HL-60/S4 treated with phorbol 12-myristate 13-acetate at 8.2 ng/mL for 4 days and 3 days (cell line): ENCODE measurements around the gene ONECUT2.
"Not testable (repeated sequence)": the region's sequence is repeated elsewhere in the genome, so short reads cannot be mapped to it uniquely, and the experiment has no call there.

Experiments
- in situ Hi-C: fragments of 300-500 bp; cut with MboI; formaldehyde crosslinking; loops from 2 replicates; pipeline ENCODE4 v1.15.0; 2022; ENCODE audit warnings: low sequenced_read_pairs

The ONECUT2 gene

DNA sequence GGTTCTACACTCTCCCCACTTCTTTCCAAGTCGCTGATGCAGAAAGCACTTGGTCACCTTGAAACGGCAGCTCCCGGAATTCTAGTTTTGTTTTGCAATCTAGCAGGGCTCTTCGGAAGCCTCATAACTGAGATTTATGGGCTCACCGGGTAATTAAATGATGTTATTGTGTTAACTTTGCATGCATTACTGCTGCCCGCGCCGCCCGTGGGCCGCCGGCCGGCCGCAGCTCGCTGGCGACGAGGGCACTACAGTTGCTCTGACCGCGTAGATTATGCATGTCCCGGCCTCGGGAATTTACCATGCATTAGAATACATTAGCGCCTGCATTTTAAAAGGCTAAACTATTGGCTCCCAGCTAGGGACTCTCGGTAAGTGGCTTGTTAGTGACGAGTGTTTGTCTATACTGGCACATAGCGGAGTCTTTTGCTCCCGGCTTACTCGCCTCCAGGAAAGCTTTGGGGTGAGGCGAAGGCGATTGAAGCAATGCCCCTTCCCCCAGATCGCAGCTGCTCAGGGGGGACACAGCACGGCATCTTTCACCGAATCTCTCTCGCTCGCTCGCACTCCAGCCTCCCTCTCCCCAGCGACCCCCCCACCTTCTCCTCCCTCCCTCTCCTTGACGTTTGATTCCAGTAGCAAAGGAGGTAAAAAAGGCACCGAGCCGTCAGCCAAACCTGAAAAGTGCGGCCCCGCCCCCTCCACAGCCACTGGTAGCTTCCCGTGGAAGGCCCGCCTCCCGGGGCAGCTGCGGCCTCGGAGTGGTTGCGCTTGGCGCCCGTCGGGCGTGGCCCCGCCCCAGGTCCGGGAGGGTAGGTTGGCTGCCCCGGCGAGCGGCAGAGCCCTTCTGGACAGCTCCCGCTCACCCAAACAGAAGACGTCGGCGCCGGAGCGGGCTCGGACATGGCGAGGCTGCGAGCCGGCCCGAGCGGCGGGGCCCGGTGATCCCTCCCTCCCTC lies at the start of gene ONECUT2:
TSS of gene ONECUT2 (plus strand) at position 839 of the 959 bp plus-strand sequence. CDS start 343 bp downstream, outside the sequence.
- in situ Hi-C loops: no loop called here

GRCh38 chr18:57389271-57389670 lies 45.9 kb upstream of the ONECUT2 start:
- in situ Hi-C loops: no loop called here

- in situ Hi-C loops: no loop called here
Measured at GRCh38 chr18:57390044-57390443, 45.1 kb upstream of the ONECUT2 start.

DNA sequence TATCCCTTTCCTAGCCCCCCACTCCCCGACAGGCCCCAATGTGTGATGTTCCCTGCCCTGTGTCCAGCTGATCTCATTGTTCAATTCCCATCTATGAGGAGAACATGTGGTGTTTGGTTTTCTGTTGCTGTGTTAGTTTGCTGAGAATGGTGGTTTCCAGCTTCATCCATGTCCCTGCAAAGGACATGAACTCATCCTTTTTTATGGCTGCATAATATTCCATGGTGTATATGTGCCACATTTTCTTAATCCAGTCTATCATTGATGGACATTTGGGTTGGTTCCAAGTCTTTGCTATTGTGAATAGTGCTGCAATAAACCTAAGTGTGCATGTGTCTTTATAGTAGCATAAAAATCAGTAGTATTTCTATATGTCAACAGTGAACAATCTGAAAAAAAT lies 40.4 kb upstream of the ONECUT2 start:
- in situ Hi-C loops: not testable (repeated sequence)

- in situ Hi-C loops: not testable (repeated sequence)
Measured at GRCh38 chr18:57396831-57397230, 38.3 kb upstream of the ONECUT2 start.

GRCh38 chr18:57397440-57398132 lies 37.6 kb upstream of the ONECUT2 start:
- in situ Hi-C loops: no loop called here

DNA sequence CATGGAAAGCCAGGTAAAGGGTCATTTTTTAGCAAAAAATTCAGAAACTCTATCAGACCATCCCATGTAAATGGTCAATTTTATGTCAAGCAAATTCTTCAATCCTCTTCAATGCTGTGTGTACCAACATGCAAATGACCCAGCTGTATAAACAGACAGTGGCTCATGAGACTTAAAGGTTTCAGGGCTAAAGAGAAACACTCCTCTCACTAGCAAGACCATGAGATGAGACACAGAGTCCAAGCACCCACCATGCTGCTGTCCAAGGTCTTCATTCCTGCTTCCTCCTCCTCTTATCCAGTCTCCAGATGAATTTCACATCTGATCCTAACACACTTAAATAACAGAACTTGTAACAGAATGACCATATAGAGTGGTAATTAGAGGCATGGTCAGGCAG lies 30.8 kb upstream of the ONECUT2 start:
- in situ Hi-C loops: no loop called here

- in situ Hi-C loops: no loop called here
Measured at GRCh38 chr18:57409650-57410049, 25.5 kb upstream of the ONECUT2 start.

DNA sequence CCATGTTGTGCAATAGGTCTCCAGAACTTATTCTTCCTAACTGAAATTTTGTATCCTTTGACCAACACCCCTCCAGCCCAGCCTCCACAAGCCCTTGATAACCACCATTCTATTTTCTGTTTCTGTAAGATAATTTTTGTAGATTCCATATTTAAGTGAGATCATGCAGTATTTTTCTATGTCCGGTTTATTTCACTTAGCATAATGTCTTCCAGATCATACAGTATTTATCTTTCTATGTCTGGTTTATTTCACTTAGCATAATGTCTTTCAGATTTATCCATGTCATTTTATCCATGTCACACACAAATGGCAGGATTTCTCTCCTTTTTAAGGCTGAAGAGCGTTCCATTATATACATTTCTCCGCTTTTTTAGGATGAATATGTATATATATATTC lies 24.4 kb upstream of the ONECUT2 start:
- in situ Hi-C loops: no loop called here

GRCh38 chr18:57416542-57416941 lies 18.6 kb upstream of the ONECUT2 start:
- in situ Hi-C loops: no loop called here

GRCh38 chr18:57422313-57422872 lies 12.8 kb upstream of the ONECUT2 start:
- in situ Hi-C loops: no loop called here

DNA sequence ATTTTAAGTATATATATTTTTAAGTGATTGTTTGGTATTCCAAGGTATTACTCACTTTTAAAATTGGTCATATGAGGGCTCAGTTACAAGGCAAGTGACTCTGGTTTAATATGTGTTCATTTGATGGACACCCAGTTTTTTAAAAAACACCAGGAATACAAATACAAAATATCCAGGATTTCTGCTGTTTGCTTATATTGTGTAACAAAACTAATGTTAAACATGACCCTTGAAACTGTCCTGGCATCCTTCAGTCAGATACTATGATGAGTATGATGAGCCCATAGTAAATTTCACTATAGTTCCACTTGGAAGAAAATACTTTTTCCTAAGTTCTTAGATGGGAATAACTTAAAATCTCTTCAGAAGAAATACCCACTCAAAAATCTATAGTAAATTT lies 11.4 kb upstream of the ONECUT2 start:
- in situ Hi-C loops: no loop called here

DNA sequence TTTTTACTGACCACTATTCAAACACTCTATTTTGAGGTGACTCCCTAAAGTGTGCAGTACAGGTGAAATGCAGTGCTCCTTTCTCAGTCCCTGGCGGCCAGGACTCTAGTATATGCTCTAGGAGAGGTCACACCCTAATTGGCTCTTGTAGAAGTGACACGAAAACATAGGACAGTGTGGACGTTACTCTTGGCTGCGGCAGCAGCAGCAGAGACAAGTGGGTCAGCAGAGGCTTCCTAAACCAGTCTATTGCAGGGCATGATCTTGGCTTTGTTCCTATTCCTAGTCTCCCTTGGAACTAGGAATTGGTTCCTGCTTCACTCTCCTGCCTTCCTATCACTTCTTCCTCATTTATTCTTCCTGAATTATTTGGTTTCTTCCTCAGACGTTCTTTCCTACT lies 10.1 kb upstream of the ONECUT2 start:
- in situ Hi-C loops: no loop called here

DNA sequence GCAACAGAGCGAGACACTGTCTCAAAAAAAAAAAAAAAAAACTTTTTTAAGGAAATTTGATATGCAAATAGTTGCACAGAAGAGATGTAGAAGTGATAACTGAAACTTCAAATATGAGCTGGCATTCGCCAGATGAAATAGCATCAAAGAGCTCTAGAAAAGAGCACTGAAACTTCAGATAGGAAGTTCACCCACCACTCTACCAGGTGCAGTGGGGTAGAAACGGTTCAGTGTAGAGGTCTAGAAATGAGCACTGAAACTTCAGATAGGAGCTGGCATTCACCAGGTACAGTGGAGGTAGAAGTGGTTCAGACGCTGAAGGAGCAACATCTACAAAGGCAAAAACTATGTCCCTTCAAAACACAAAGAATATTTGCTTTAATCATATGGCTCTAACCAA lies 9.0 kb upstream of the ONECUT2 start:
- in situ Hi-C loops: no loop called here

GRCh38 chr18:57427429-57428201 lies 7.6 kb upstream of the ONECUT2 start:
- in situ Hi-C loops: no loop called here

- in situ Hi-C loops: no loop called here
Measured at GRCh38 chr18:57428221-57429150, 6.7 kb upstream of the ONECUT2 start.

DNA sequence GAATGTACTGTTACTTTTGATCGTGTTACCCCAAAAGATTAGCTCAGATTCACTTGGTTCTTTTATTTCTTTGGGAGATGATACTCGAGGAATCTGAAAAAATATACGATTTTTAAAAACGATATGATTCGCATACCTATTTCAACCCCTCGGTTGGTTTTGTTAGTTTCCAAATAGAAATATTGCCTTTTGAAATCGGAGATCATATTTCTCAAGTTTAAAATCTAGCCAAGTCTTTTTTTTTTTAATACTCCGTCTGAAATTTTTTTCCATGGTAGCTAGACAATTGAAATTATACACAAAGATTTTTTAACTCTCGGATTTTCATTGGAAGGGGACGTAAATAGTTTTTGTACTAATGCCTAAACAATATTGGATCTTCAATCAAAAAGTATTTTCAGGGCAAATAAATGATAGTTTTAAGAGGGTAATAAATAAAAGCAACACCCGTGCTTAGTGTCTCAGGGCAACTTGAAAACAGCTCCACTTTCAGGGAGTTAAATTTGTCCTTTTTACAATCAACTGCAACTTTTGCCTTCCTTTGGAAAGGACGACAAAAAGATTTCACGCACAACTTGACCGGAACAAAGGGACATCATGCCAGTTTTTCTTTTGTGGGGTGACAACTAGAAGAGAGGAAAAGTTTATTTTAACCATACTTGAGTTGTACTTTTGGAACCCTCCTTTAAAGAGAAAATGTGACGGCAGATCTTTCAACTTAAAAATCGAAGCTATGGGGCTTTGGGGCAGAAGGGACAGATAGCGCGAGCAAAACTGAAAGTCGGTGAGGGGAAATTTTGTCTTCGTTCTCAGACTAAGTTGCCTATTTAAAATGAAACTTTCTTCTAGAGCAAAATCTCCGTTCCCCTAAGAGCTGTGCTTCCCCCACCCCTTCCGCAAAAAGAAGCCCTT lies 5.8 kb upstream of the ONECUT2 start:
- in situ Hi-C loops: no loop called here

DNA sequence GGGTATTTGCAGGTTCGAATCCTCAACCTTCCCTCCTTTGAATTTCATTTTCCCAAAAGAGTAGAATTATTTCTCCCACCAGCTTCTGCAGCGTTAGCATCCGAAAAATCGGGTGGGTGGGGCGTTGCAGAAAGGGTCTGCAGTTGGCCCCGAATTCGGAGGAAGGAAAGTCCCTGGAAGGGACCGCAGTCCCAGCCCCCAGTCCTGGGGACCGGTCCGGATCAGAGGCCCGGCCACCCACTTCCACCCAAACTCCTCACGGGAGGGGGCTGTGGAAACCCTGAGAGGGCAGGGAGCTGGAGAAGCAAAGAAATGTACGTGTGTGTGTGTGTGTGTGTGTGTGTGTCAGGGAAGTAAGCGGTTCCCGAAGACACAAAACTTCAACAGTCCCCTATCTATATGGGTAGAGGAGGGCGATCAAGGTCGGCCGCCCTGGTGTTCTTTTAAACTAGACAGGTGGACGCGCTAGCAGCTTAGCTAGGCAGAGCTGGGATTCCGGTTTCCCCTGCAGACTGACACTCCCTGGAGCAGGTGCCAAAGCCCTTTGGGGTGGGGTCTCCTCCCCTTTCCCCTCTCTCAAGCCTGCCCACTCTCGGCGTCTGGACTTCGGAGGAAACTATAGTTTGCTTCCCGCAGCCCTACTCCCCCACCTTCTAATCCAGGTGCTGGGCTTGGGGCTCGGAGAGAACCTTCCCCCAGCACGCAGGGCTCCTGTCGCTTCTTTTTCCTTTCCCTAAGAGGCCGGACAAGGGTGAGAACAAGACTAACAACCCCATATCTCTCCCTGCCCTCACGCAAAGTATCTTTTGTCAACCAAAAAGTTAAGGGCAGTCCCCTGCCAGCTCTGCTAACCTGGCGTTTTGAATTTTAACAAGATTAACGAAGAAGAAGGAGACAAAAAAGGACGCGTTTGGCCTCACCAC lies 4.8 kb upstream of the ONECUT2 start:
- in situ Hi-C loops: no loop called here
